H1 (cell line): ENCODE results near the gene GABBR1. TPM values are rescaled to one million over a fixed set of nuclear protein-coding genes. Genes with fewer than 3 reads are reported as not detected.

Experiments
- CTCF ChIA-PET: fragments of 300-600 bp; sonication (Branson Sonifier 250); formaldehyde crosslinking; loops from one replicate; lab custom pipeline; 2021; ENCODE audit not compliant: partially characterized antibody; lab: Charles Lee
- POLR2A ChIA-PET: fragments of 300-600 bp; sonication (Branson Sonifier 250); formaldehyde crosslinking; loops from one replicate; lab custom pipeline; 2021; ENCODE audit warnings: inconsistent platforms; ENCODE audit not compliant: partially characterized antibody; lab: Charles Lee
- DNase-seq, 2 experiments: peaks; one replicate each; pipeline versions ENCODE4 v3.0.0 to v3.0.0-alpha.2; 2010 to 2022; ENCODE audit warnings: low spot score in 2 of 2, low read depth in 1 of 2, mixed read lengths in 1 of 2
- FAIRE-seq: peaks from 2 replicates; lab custom pipeline; 2011; peaks lifted over from hg19 to GRCh38; lab: Jason Lieb, UNC
- H2AFZ ChIP-seq: 2 replicates; pipeline ENCODE4 v1.8.1; 2012; ENCODE audit warnings: low read length, inconsistent platforms
- H2AK5ac ChIP-seq: 2 replicates; pipeline ENCODE4 v1.6.1; 2013; ENCODE audit warnings: low read depth, low read length
- H2BK120ac ChIP-seq: replicated peaks from 2 replicates; pipeline ENCODE3; 2013; ENCODE audit warnings: low read depth, low read length, inconsistent platforms
- H2BK12ac ChIP-seq: 2 replicates; pipeline ENCODE4 v1.6.1; 2013; ENCODE audit warnings: low read depth, low read length
- H2BK15ac ChIP-seq: 2 replicates; pipeline ENCODE4 v1.6.1; 2013; ENCODE audit warnings: low read length
- H2BK20ac ChIP-seq: 2 replicates; pipeline ENCODE4 v1.6.1; 2013; ENCODE audit warnings: low read length
- H2BK5ac ChIP-seq: 2 replicates; pipeline ENCODE4 v1.6.1; 2013; ENCODE audit warnings: low read depth, low read length
- H3K14ac ChIP-seq: 2 replicates; pipeline ENCODE4 v1.6.1; 2013; ENCODE audit warnings: inconsistent platforms; ENCODE audit not compliant: insufficient read length
- H3K18ac ChIP-seq: 2 replicates; pipeline ENCODE4 v1.6.1; 2013; ENCODE audit warnings: low read length; ENCODE audit errors: extremely low read depth
- H3K23ac ChIP-seq: 2 replicates; pipeline ENCODE4 v1.6.1; 2013; ENCODE audit warnings: inconsistent platforms; ENCODE audit not compliant: insufficient read length
- H3K23me2 ChIP-seq: 2 replicates; pipeline ENCODE4 v1.6.1; 2013; ENCODE audit warnings: low read depth, low read length
- H3K27ac ChIP-seq: 2 replicates; pipeline ENCODE4 v1.6.1; 2011; ENCODE audit warnings: low read depth, low read length, inconsistent platforms
- H3K27me3 ChIP-seq, 4 experiments: replicated peaks in 1 of 4; 1 replicate in 1 of 4; 2 replicates in 3 of 4; pipeline versions ENCODE4 v1.6.1 to v1.8.1; 2011 to 2013; ENCODE audit warnings: low read length in 3 of 4, mild to moderate bottlenecking in 3 of 4, inconsistent platforms in 2 of 4, mixed read lengths in 2 of 4, moderate library complexity in 1 of 4; ENCODE audit not compliant: control insufficient read depth in 3 of 4, insufficient read depth in 3 of 4; ENCODE audit errors: extremely low read depth in 1 of 4
- H3K36me3 ChIP-seq, 4 experiments: 2 replicates each; pipeline versions ENCODE4 v1.6.1 to v1.8.1; 2011 to 2013; ENCODE audit warnings: mild to moderate bottlenecking in 4 of 4, low read length in 3 of 4, moderate library complexity in 2 of 4, control low read depth in 1 of 4, inconsistent platforms in 1 of 4; ENCODE audit not compliant: insufficient read depth in 4 of 4, control insufficient read depth in 2 of 4
- H3K4ac ChIP-seq: replicated peaks from 2 replicates; pipeline ENCODE3; 2013; ENCODE audit warnings: low read length, low read depth, mixed read lengths, inconsistent platforms; ENCODE audit not compliant: insufficient read length
- H3K4me1 ChIP-seq, 4 experiments: replicated peaks in 1 of 4; 1 replicate in 1 of 4; 2 replicates in 3 of 4; pipeline versions ENCODE4 v1.6.1 to v1.8.1; 2011 to 2013; ENCODE audit warnings: low read length in 3 of 4, inconsistent platforms in 2 of 4, mixed read lengths in 1 of 4; ENCODE audit not compliant: insufficient read depth in 4 of 4, control insufficient read depth in 3 of 4
- H3K4me2 ChIP-seq, 2 experiments: 2 replicates each; pipeline versions ENCODE4 v1.6.1 to v1.8.1; 2011 to 2013; ENCODE audit warnings: low read depth in 2 of 2, low read length in 2 of 2, control low read depth in 1 of 2, inconsistent platforms in 1 of 2, mild to moderate bottlenecking in 1 of 2; ENCODE audit not compliant: insufficient read depth in 1 of 2
- H3K4me3 ChIP-seq, 4 experiments: fragments of 200-600, 300-600 bp in 1 of 4; sonication (generic), shearing (Covaris generic), sonication (Bioruptor Twin) in 1 of 4; 2 replicates each; pipeline versions ENCODE4 v1.5.1 to v1.8.1; 2011 to 2016; ENCODE audit warnings: low read length in 4 of 4, low read depth in 3 of 4, control low read depth in 2 of 4, inconsistent platforms in 2 of 4, mild to moderate bottlenecking in 2 of 4, mixed read lengths in 1 of 4, moderate library complexity in 1 of 4; ENCODE audit not compliant: insufficient read depth in 2 of 4; ENCODE audit errors: extremely low read depth in 1 of 4
- H3K56ac ChIP-seq: replicated peaks from 2 replicates; pipeline ENCODE3; 2013; ENCODE audit warnings: low read depth, mild to moderate bottlenecking, mixed read lengths, low read length, inconsistent platforms; ENCODE audit not compliant: insufficient read length
- H3K79me1 ChIP-seq: 2 replicates; pipeline ENCODE4 v1.6.1; 2013; ENCODE audit warnings: low read depth, low read length, control low read depth
- H3K79me2 ChIP-seq, 2 experiments: 2 replicates each; pipeline versions ENCODE4 v1.6.1 to v1.8.1; 2012 to 2013; ENCODE audit warnings: low read length in 2 of 2, mild to moderate bottlenecking in 2 of 2, inconsistent platforms in 1 of 2; ENCODE audit not compliant: insufficient read depth in 2 of 2, control insufficient read depth in 1 of 2
- H3K9ac ChIP-seq, 4 experiments: replicated peaks in 1 of 4; 1 replicate in 1 of 4; 2 replicates in 3 of 4; pipeline versions ENCODE4 v1.6.1 to v1.8.1; 2011 to 2013; ENCODE audit warnings: low read depth in 3 of 4, low read length in 3 of 4, control low read depth in 2 of 4, mild to moderate bottlenecking in 2 of 4, moderate library complexity in 2 of 4, inconsistent platforms in 1 of 4; ENCODE audit errors: extremely low read depth in 1 of 4
- H3K9me3 ChIP-seq, 2 experiments: 2 replicates each; pipeline versions ENCODE4 v1.6.1 to v1.8.1; 2012 to 2013; ENCODE audit warnings: mild to moderate bottlenecking in 2 of 2, moderate library complexity in 2 of 2, control low read depth in 1 of 2, inconsistent platforms in 1 of 2, low read depth in 1 of 2, low read length in 1 of 2, mixed read lengths in 1 of 2; ENCODE audit not compliant: insufficient read depth in 2 of 2
- H4K20me1 ChIP-seq, 2 experiments: replicated peaks in 1 of 2; 2 replicates each; pipeline versions ENCODE3 to v1.8.1; 2011 to 2013; ENCODE audit warnings: inconsistent platforms in 2 of 2, low read length in 2 of 2, mild to moderate bottlenecking in 1 of 2; ENCODE audit not compliant: insufficient read depth in 2 of 2, control insufficient read depth in 1 of 2
- H4K5ac ChIP-seq: 2 replicates; pipeline ENCODE4 v1.6.1; 2013; ENCODE audit warnings: low read length, low read depth, mixed read lengths, inconsistent platforms; ENCODE audit not compliant: insufficient read length
- H4K8ac ChIP-seq: 2 replicates; pipeline ENCODE4 v1.8.0; 2013; ENCODE audit warnings: mild to moderate bottlenecking, moderate library complexity, low read length, inconsistent platforms; ENCODE audit not compliant: insufficient read depth; ENCODE audit errors: extremely low read depth
- H4K91ac ChIP-seq: replicated peaks from 2 replicates; pipeline ENCODE3; 2013; ENCODE audit warnings: low read length, mixed read lengths, inconsistent platforms; ENCODE audit not compliant: insufficient read length
- ASH2L ChIP-seq: fragments of 200-600, 300-600 bp; sonication (generic); IDR thresholded peaks from one replicate; pipeline ENCODE4 v1.7.1; 2017; ENCODE audit warnings: low read length
- CHD1 ChIP-seq: IDR thresholded peaks from 2 replicates; pipeline ENCODE4 v1.6.1; 2012; ENCODE audit warnings: low read depth, low read length, improper control_type of control experiment
- FOSL1 ChIP-seq: IDR thresholded peaks from 2 replicates; pipeline ENCODE4 v1.6.1; 2011; ENCODE audit warnings: mild to moderate bottlenecking, low read depth, low read length, moderate library complexity; ENCODE audit not compliant: insufficient read depth
- HDAC2 ChIP-seq, 2 experiments: fragments of 300-600 bp in 1 of 2; sonication (generic) in 1 of 2; IDR thresholded peaks; 2 replicates each; pipeline ENCODE4 v1.6.1; 2011 to 2012; ENCODE audit warnings: low read depth in 2 of 2, low read length in 2 of 2, mild to moderate bottlenecking in 2 of 2, moderate library complexity in 2 of 2, borderline replicate concordance in 1 of 2, inconsistent platforms in 1 of 2
- MAFK ChIP-seq: IDR thresholded peaks from 2 replicates; pipeline ENCODE4 v1.6.1; 2012; ENCODE audit warnings: low read depth, mild to moderate bottlenecking, improper control_type of control experiment, low read length
- NANOG ChIP-seq: IDR thresholded peaks from 2 replicates; pipeline ENCODE4 v1.6.1; 2011; ENCODE audit warnings: low read length, low read depth, mild to moderate bottlenecking, inconsistent platforms; ENCODE audit not compliant: insufficient read depth, poor library complexity, severe bottlenecking
- POU5F1 ChIP-seq: IDR thresholded peaks from 2 replicates; pipeline ENCODE4 v1.6.1; 2011; ENCODE audit warnings: low read depth, mild to moderate bottlenecking, low read length, moderate library complexity
- RFX5 ChIP-seq: IDR thresholded peaks from 2 replicates; pipeline ENCODE4 v1.6.1; 2011; ENCODE audit warnings: low read depth, low read length, improper control_type of control experiment, borderline replicate concordance
- RXRA ChIP-seq: IDR thresholded peaks from 2 replicates; pipeline ENCODE4 v1.6.1; 2011; ENCODE audit warnings: low read depth, mild to moderate bottlenecking, low read length, moderate library complexity; ENCODE audit not compliant: insufficient read depth
- SIRT6 ChIP-seq: IDR thresholded peaks from one replicate; pipeline ENCODE4 v1.7.1; 2012; ENCODE audit warnings: low read length, inconsistent platforms
- SP1 ChIP-seq: IDR thresholded peaks from 2 replicates; pipeline ENCODE4 v1.6.1; 2011; ENCODE audit warnings: low read depth, low read length
- TBP ChIP-seq: IDR thresholded peaks from 2 replicates; pipeline ENCODE4 v1.6.1; 2011; ENCODE audit warnings: low read depth, low read length, improper control_type of control experiment
- TCF12 ChIP-seq: IDR thresholded peaks from 2 replicates; pipeline ENCODE4 v1.6.1; 2011; ENCODE audit warnings: low read depth, mild to moderate bottlenecking, low read length
- YY1 ChIP-seq: IDR thresholded peaks from 2 replicates; pipeline ENCODE4 v1.6.1; 2011; ENCODE audit warnings: low read depth, mild to moderate bottlenecking, low read length
- WGBS, 2 experiments: shearing (Covaris generic) in 1 of 2; methylation state at CpG; one replicate each; pipeline versions ENCODE4 v1.1.6 to v1.1.7; 2013 to 2015; ENCODE audit warnings: low lambda C conversion rate in 2 of 2, mixed read lengths in 2 of 2, inconsistent platforms in 1 of 2, low coverage in 1 of 2, missing lambda C conversion rate in 1 of 2; ENCODE audit not compliant: insufficient replicate concordance in 2 of 2, insufficient coverage in 1 of 2, insufficient read length in 1 of 2; ENCODE audit errors: extremely low coverage in 1 of 2, missing lambda C conversion rate in 1 of 2; 5-methylcytosine and 5-hydroxymethylcytosine counted together
- polyA plus RNA-seq, 7 experiments: library from polyadenylated mRNA; depleted of rRNA in 3 of 7; stranded (reverse) in 5 of 7; unstranded in 2 of 7; fragments of >200 nt in 5 of 7; fragments of 200-250 nt in 2 of 7; gene quantifications; 1 replicate in 5 of 7; 2 replicates in 1 of 7; 4 replicates in 1 of 7; pipeline versions ENCODE4 v1.2.1 to v1.2.3, GENCODE V29; 2011 to 2013; ENCODE audit warnings: missing spikeins in 2 of 7, mixed read lengths in 2 of 7
- total RNA-seq: library from RNA; stranded (reverse); fragmentation: NEBNext Ultra II Directional; extraction: Animal tissue kit (Norgen Biotek cat#: 25700); gene quantifications from 2 replicates; pipeline ENCODE4 v1.2.1, GENCODE V29; 2021

GABBR1 gene
- total and polyA plus RNA-seq, 2 of the 8 experiments (the other 6 are each of a cell fraction or from before 2014, with no cell fraction given) = 75.9 to 78.3 TPM

- 16% methylated on average over 5 of the region's 5 CpGs; no CpG with 5 or more reads in 1 of the 2 experiments for WGBS, 2 experiments
- Histone ChIP-seq H2BK120ac (peak overlapping the region; percentile 12), H3K79me2 (no peaks in the 10 kb centered on the region), H3K27ac (peak overlapping the region; percentile 78), H3K4me3 (peak overlapping the region in 2 of 4 experiments; percentile 1 to 3; a peak in 2 of 8 replicates), H3K27me3 (no peaks in the 10 kb centered on the region), H3K9me3 (no peaks in the 10 kb centered on the region), H3K18ac (no peak overlapping the region), H3K23ac (no peak overlapping the region), H2BK5ac (peak overlapping the region; percentile 83), H3K4ac (peak overlapping the region; percentile 1), H3K4me1 (peaks cover 5 to 32% (median 24%) of the 10 kb centered on the region in 4 experiments; a peak in 5 of 7 replicates), H3K23me2 (no peaks in the 10 kb centered on the region), H2BK12ac (peak overlapping the region; percentile 55; the same call in 1 of the 2 replicates), H3K79me1 (no peaks in the 10 kb centered on the region), H2BK20ac (peak overlapping the region; percentile 98; the same call in 1 of the 2 replicates), H4K91ac (peak overlapping the region; percentile 89), H2BK15ac (no peak overlapping the region), H4K5ac (peak overlapping the region; percentile 58), H3K4me2 (peak overlapping the region; percentile 32 to 36), H3K36me3 (no peaks in the 10 kb centered on the region), H3K14ac (no peak overlapping the region), H4K8ac (no peak overlapping the region), H2AFZ (no peak overlapping the region), H2AK5ac (no peak overlapping the region), H3K9ac (0 out of 7 replicates have a peak overlapping the region, but pooled peaks of 1 of the 4 experiments have one; percentile 32), H3K56ac (no peak overlapping the region), H4K20me1 (no peaks in the 10 kb centered on the region)
- DNase-seq (no peak), FAIRE-seq (peak; percentile 83)
- ChIA-PET CTCF (interaction anchor here (2.9 to 24.4 kb wide), 4 partner anchors 10 to 29 kb away, joined by 16 to 658 read pairs (median 512); partner anchors contain the start of genes GABBR1, MOG and ZFP57), POLR2A (interaction anchor here (0.8 to 8.4 kb wide), 6 partner anchors 9 to 683 kb away, joined by 3 to 78 read pairs (median 9); partner anchors contain the start of gene MOG)
- peak; percentile 56; the same call in 1 of the 2 replicates for TF ChIP-seq TCF12
- TF ChIP-seq ASH2L = peak; percentile 45
- TF ChIP-seq MAFK = no peak
- no peak for TF ChIP-seq RXRA
- TF ChIP-seq RFX5 = no peak
- no peak for TF ChIP-seq SIRT6
- TF ChIP-seq YY1 = no peak
- peak; percentile 4 for TF ChIP-seq NANOG
- TF ChIP-seq FOSL1 = no peak
- TF ChIP-seq CHD1 = no peak
- no peak for TF ChIP-seq HDAC2 (IDR thresholded peaks at IDR 0.05; ENCODE audit: borderline replicate concordance in 1 of 2, low read depth in 2 of 2, low read length in 2 of 2)
- 0 out of 2 replicates have a peak, but pooled peaks have one; percentile 5 for TF ChIP-seq SP1
- TF ChIP-seq POU5F1 = no peak
- no peak for TF ChIP-seq TBP
Observed at GRCh38 chr6:29667158-29667557, 34.2 kb upstream of the GABBR1 start.
